GM21786 (cell line): ENCODE measurements around the gene FOSL1.

Experiments
- ATAC-seq: cut with Tn5 transposase; IDR thresholded peaks from one replicate; pipeline ENCODE4 v1.9.1; 2021; ENCODE audit not compliant: unreplicated experiment

FOSL1 gene

GRCh38 chr11:65900125-65900898 is at the start of gene FOSL1:
TSS of gene FOSL1 (minus strand) at chr11:65900388. CDS start at chr11:65900339, 49 bp downstream.
- peak; percentile 79 for ATAC-seq

- ATAC-seq, result no peak
Measured at GRCh38 chr11:65947603-65948125, 47.5 kb upstream of the FOSL1 start.

GRCh38 chr11:65947133-65947532 is 46.9 kb upstream of the FOSL1 start:
- no peak for ATAC-seq

GRCh38 chr11:65946655-65947054 is 46.5 kb upstream of the FOSL1 start:
- ATAC-seq, result no peak

- ATAC-seq, result no peak
Measured at GRCh38 chr11:65945941-65946558, 45.9 kb upstream of the FOSL1 start.

GRCh38 chr11:65945430-65945911 is 45.3 kb upstream of the FOSL1 start, which contains the start of gene TSGA10IP:
TSS of gene TSGA10IP (plus strand) at chr11:65945480. CDS start at chr11:65945676, 196 bp downstream.
- no peak for ATAC-seq

- ATAC-seq, result no peak
Measured at GRCh38 chr11:65944767-65945166, 44.6 kb upstream of the FOSL1 start.

- no peak for ATAC-seq
Measured at GRCh38 chr11:65944191-65944590, 44.0 kb upstream of the FOSL1 start.

- no peak for ATAC-seq
Measured at GRCh38 chr11:65942531-65942930, 42.3 kb upstream of the FOSL1 start.

- ATAC-seq, result no peak
Measured at GRCh38 chr11:65941720-65942310, 41.6 kb upstream of the FOSL1 start.

GRCh38 chr11:65937766-65938165 is 37.6 kb upstream of the FOSL1 start:
- ATAC-seq, result no peak

- ATAC-seq, result no peak
Measured at GRCh38 chr11:65934014-65934413, 33.8 kb upstream of the FOSL1 start.

- no peak for ATAC-seq
Measured at GRCh38 chr11:65932558-65932919, 32.4 kb upstream of the FOSL1 start.

- ATAC-seq, result no peak
Measured at GRCh38 chr11:65931773-65932557, 31.8 kb upstream of the FOSL1 start.

- no peak for ATAC-seq
Measured at GRCh38 chr11:65928667-65929066, 28.5 kb upstream of the FOSL1 start.

GRCh38 chr11:65927904-65928397 is 27.8 kb upstream of the FOSL1 start:
- peak; percentile 83 for ATAC-seq

GRCh38 chr11:65925397-65925796 is 25.2 kb upstream of the FOSL1 start:
- no peak for ATAC-seq

GRCh38 chr11:65922565-65922964 is 22.4 kb upstream of the FOSL1 start:
- no peak for ATAC-seq

GRCh38 chr11:65921876-65922275 is 21.7 kb upstream of the FOSL1 start:
- no peak for ATAC-seq

- ATAC-seq, result no peak
Measured at GRCh38 chr11:65921033-65921555, 20.9 kb upstream of the FOSL1 start.
